OCI-M2 (cell line): ENCODE measurements around the gene PARD3.
"Not testable (repeated sequence)": the region's sequence is repeated elsewhere in the genome, so short reads cannot be mapped to it uniquely, and the experiment has no call there.

Experiments
- DNase-seq: peaks from one replicate; lab custom pipeline; 2025; ENCODE audit not compliant: unreplicated experiment; lab: John Stamatoyannopoulos, UW

Gene PARD3

GRCh38 chr10:34815185-34816084, at the start of gene PARD3:
TSS of gene PARD3 (minus strand) at chr10:34815296. CDS start at chr10:34814995, 301 bp downstream.
- no peak for DNase-seq

GRCh38 chr10:34864149-34865067, 49.3 kb upstream of the PARD3 start:
- DNase-seq: no peak

GRCh38 chr10:34862892-34863291, 47.8 kb upstream of the PARD3 start:
- DNase-seq: no peak

- DNase-seq: no peak
Observed at GRCh38 chr10:34861293-34862021, 46.4 kb upstream of the PARD3 start.

- no peak for DNase-seq
Observed at GRCh38 chr10:34859170-34859569, 44.1 kb upstream of the PARD3 start.

GRCh38 chr10:34858003-34858402, 42.9 kb upstream of the PARD3 start:
- no peak for DNase-seq

- no peak for DNase-seq
Observed at GRCh38 chr10:34854147-34854601, 39.1 kb upstream of the PARD3 start.

- no peak for DNase-seq
Observed at GRCh38 chr10:34853357-34853756, 38.3 kb upstream of the PARD3 start.

GRCh38 chr10:34850558-34850957, 35.5 kb upstream of the PARD3 start:
- no peak for DNase-seq

GRCh38 chr10:34850036-34850435, 34.9 kb upstream of the PARD3 start:
- no peak for DNase-seq

- DNase-seq: no peak
Observed at GRCh38 chr10:34845070-34845469, 30.0 kb upstream of the PARD3 start.

GRCh38 chr10:34844448-34844847, 29.4 kb upstream of the PARD3 start:
- no peak for DNase-seq

- DNase-seq: not testable (repeated sequence)
Observed at GRCh38 chr10:34843470-34843869, 28.4 kb upstream of the PARD3 start.

GRCh38 chr10:34838366-34838900, 23.3 kb upstream of the PARD3 start:
- no peak for DNase-seq

- no peak for DNase-seq
Observed at GRCh38 chr10:34835908-34836508, 20.9 kb upstream of the PARD3 start.

GRCh38 chr10:34834274-34834673, 19.2 kb upstream of the PARD3 start:
- DNase-seq: no peak

GRCh38 chr10:34830217-34830822, 15.2 kb upstream of the PARD3 start:
- DNase-seq: no peak

- no peak for DNase-seq
Observed at GRCh38 chr10:34826857-34827766, 12.0 kb upstream of the PARD3 start.

- DNase-seq: no peak
Observed at GRCh38 chr10:34826221-34826620, 11.1 kb upstream of the PARD3 start.
